HG03558 (cell line): ENCODE data around the gene FGF16.
"Not testable (repeated sequence)": the region's sequence is repeated elsewhere in the genome, so short reads cannot be mapped to it uniquely, and the experiment has no call there.

ENCODE experiments used
- ATAC-seq: cut with Tn5 transposase; IDR thresholded peaks from one replicate; pipeline ENCODE4 v1.9.1; 2021; ENCODE audit warnings: moderate number of reproducible peaks; ENCODE audit not compliant: unreplicated experiment; ENCODE audit errors: extremely low read depth

The FGF16 gene

DNA sequence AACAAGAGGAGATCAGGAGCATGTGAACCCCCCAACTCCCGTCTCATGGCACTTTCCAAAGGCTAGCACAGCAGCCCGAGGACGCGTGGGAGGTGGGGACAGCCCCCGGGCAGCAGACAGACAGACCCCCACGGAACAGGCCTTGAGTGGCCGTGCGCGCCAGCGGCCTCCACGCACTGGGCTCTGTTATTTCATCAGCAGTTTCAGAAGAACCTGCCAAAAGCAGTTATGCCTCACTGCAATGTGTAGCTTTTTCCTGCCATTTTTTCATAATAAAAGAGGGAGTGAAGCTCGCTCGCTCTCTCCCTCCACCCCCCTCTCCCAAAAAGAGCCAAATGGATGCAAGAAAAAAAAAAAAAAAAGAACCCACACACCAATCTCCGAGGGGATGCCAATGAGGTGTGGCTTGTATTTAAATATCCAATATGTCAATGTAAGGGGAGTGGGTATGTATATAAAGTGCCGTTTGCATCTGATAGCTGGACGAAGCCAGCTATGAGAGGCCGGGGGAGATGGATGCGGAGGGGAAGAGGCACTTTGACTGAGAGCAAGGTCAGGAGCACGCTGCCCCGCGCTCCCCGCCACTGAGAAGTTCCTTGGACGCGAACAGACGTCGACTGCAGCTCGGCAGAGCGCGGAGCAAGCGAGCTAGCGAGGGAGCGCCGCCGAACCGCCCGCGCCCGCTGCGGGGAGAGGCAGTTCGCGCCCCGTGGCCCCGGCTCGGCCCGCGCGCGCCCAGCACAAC lies at the start of gene FGF16:
Gene FGF16 (plus strand): TSS at position 482 of the 745 bp plus-strand sequence. CDS start 286 bp downstream, outside the sequence.
- no peak for ATAC-seq

DNA sequence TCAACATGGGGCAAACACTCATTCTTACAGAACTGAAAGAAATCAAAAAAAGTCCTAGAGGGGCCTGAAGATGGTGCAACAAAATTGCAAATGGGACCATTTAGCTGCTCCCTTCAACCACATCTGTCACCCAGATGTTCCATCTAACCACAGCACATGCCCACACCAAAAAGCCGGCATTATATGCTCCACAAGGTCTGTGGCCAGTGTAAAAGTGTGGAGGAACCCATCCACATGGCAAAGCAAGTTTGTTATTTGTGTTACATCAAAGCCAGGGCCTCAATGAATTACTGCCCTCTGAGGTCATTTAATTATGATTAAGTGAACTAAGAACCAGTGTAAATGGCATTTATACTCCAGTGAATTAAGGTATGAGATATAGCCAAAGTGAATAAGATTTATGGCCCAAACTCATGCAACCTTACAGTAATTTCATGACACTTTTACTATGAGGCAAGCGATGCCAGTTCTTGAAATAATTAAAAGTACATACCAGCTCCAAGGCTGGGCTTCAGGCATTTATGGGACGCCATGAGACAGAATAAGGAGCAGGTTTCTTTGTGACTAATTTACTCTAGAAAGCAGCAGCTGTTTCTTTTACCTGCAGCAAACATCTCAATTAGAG lies 48.7 kb upstream of the FGF16 start:
- no peak for ATAC-seq

DNA sequence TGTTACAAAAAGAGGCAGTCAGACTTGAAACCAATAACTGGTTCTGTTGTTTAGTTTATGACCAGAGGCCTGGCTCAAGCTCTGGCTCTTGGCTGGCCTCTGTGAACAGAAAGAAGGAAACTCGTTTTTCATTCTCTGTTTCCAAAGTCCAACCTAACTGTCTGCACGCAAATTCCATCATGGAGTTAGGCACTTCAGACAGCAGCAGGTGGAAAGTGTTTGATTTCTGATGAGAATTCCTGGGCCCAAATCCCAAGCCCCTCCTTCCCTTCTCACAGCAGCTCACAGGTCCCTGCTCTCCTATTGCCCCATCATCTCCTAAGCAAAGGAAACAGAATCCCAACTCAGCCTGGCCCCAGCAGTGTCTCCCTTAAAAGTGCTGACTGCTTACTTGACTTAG lies 42.8 kb upstream of the FGF16 start:
- no peak for ATAC-seq

GRCh38 chrX:77407821-77408220 lies 39.4 kb upstream of the FGF16 start:
- ATAC-seq: not testable (repeated sequence)

GRCh38 chrX:77412631-77413030 lies 34.6 kb upstream of the FGF16 start:
- ATAC-seq: no peak

- ATAC-seq: no peak
Observed at GRCh38 chrX:77415161-77415560, 32.0 kb upstream of the FGF16 start.

DNA sequence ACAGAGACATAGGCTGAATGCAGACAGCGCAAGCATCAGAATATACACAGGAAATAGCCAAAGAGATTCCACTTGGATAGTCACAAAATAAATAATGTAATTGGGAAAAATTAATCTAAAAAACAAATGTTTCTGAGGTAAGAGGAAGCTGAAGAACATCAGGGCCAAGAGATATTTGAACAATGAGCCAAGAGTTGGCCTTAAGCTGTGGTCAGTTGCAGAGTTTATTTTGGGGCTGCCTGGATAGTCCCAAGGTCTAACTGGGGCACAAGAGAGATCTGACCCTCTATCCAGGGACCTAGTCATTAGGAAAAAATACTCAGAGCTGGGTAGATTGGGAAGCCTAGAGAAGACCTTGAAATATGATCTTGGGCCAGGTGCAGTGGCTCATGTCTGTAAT lies 31.3 kb upstream of the FGF16 start:
- ATAC-seq: no peak

DNA sequence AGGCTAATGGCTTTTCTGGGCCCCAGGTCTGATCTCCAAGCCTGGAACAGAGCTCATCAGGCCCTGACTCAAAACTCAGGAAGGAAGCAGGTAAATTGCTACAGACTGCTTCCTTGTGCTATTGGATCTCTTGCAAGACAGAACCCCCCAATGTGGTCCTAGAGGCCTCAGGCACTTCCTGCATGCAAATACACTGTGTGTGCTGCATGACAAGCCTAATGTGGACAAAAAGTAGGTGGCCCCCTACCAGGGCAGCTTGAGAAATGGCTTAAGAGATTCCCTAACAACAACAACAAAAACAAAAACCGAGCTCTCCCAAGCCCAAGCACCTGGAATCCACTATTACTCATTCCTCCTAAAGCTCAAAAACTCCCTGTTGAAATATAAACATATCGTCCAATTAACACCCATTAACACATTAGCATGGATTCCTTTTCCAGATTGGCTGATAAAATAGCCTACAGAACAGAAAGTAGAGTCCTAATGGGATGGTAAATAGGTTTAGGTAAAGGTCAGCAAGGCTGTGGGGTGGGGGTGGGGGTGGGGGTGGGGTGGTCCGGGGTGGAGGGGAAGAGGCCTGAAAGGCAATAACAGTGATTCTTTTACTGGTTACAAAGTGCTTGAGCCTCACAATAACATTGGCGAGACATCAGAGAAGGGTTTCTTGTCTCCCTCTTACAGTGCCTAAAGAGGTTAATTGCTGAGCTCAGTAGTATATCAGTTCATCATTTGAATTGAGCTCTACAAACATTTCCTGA lies 24.1 kb upstream of the FGF16 start:
- no peak for ATAC-seq

GRCh38 chrX:77426811-77427210 lies 20.4 kb upstream of the FGF16 start:
- no peak for ATAC-seq

DNA sequence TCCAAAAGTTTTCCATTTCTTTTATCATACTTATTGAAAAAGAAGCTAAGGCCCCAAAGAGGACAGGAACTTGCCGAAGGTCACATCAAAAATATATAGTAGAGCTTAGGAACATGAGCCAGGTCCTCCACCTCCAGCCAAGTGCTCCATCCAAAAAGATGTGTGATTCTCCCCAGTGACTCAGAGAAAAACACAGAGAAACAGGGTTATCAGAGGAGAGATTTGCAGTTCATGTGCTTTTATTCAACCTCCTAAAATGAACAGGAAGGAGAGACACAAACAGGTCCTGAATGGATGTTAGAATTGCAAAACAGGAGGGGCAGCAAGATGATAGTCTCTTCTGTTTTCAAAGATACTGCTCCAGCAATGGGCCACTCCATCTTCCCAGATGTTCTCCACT lies 19.6 kb upstream of the FGF16 start:
- ATAC-seq: no peak

DNA sequence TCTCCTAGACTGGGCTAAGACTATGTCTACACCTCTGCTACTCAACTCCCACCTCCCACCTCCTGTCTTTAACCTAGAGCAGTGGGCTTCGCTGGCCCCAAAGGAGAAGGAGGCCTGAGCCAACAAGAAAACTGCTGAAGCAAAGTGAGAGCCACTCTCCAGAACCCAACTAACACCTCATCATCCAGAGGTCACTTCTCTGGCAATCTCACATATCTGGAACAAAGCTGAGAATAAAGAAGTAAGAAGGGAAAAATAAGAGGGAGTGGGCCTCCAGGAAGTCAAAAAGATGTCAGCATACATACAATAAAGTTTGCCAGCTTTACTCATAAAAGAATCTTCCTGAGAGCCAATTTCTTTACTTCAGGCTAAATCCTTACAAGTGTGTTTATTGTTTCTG lies 18.6 kb upstream of the FGF16 start:
- no peak for ATAC-seq

DNA sequence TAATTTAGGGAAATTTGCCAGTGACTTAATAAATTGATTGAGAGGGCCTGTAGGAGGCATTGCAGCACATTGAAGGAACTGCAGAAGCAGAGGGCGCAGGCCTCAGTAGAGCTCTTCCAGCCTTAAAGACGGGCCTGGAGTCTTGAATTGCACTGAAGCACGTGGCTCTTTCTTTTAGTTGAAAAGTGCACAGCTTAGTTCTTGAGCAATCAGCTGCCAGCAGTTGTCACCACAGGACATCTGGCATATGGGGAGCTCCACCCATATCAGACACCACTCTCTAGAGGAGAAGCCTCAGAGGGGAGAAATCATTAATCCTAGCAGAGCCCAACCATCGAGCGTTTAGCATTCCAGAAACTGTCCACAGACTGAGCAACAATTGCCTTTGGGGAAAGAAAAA lies 16.0 kb upstream of the FGF16 start:
- ATAC-seq: no peak

DNA sequence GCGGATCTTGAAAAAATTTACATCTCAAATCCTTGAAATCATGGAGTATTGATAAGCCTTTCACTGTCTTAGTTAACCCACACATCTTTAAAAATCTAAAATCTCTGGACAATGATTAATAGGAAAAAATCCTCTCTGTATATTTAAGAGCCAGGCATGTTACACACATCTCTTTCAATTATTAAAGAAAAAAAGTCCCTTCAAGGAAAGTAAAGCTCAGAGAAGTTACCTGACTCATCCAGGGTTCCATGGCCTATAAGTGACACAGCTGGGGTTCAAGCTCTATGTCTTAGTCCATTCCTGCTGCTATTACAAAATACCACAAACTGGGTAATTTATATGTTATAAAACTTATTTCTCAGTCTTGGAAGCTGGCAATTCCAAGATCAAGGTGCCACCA lies 14.2 kb upstream of the FGF16 start:
- no peak for ATAC-seq

- ATAC-seq: no peak
Observed at GRCh38 chrX:77434962-77435361, 12.2 kb upstream of the FGF16 start.

DNA sequence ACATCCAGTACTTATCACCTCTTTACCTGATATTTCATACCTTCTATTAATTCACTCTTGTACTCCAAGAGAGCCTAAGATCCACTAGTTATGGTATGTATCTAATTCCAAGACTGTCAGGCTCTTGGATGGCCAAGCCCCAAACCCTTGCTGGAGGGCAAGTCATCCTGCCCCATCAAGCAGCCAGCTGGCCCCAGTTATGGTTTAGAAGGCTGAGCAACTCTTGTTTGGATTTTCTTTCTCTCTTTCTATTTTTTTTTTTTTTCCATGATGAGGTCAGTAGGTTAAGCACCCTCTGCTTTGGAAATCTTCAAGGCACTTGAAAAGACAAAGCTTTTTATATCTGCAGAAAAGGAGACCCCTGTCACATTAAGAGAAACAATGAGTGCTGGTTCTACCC lies 10.9 kb upstream of the FGF16 start:
- no peak for ATAC-seq

DNA sequence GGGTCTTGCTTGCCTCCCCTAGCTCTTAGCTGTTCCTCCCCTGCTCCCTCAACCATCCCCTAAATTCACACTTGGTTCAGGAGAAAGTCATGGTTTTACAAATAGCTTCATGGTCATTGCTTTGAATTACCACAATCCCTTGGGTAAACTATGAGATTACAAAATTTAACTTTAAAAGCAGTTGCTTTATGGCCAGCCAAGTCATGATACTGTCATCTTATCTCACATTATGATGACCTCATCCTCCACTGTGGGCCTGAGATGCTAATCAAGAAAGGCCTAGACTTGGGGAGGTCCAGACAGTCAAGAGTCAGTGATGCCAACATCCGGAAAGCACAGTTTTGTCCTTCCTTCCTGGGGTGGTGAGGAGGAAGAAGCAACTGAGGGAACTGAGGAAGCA lies 10.5 kb upstream of the FGF16 start:
- ATAC-seq: no peak

DNA sequence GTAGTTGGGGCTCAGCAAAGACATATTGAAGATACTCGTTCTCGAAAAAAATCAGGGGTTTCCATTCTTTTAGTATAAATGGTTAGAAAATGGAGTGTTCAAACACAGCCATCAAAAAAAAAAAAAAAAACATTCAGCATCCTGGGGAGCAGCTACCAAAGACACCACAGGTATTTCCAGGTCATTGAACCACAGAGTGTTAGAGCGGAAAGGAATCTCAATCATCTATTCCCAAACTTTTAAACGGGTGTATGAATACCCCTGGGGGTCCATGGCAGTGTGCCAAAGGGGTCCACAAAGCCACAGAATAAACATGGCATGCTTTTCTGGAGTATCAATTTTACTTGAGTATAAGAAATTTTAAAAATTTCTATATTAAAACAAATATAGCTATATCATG lies 6.9 kb upstream of the FGF16 start:
- ATAC-seq: no peak

DNA sequence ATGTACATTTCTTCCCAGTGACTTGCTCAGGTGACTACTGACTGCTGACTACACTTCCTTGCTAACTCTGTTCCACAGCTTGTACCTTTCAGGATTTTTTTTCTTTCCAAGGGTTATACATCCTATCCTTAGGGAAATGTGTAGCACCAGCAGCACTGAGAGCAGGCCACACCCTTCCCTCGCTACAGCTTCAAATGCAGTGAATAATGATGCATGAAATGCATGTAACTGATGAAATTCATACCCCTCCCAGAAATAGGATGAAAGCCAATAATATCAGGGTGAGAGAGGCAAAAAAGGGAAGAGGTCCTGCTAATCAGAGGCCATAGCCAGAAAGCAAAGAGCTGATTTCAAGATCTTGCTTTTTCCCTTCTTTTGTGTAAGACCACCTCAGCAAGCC lies 6.2 kb upstream of the FGF16 start:
- no peak for ATAC-seq

DNA sequence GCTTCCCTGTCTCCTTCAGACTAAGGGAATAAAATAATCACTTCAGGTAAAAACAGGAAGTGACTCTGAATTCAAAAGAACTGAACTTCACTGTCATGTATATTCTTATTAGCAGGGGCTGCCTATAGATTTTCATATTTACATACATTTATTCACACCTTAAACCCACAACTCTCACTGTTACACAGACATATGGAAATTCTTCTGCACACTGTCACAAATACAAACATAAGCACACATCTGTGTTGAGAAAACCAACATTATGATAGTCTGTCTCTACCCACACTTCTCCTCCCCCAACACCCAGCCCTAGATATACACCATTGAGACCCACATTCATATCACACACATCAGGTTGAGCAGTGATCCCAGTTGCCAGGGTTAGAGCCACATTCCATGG lies 5.7 kb upstream of the FGF16 start:
- ATAC-seq: no peak

- ATAC-seq: no peak
Observed at GRCh38 chrX:77442728-77443127, 4.5 kb upstream of the FGF16 start.

- ATAC-seq: no peak
Observed at GRCh38 chrX:77444075-77444474, 3.1 kb upstream of the FGF16 start.
